HepG2 (cell line): Measurements from ENCODE around the gene GIPC1. TPM values are rescaled to one million over a fixed set of nuclear protein-coding genes. Genes with fewer than 3 reads are reported as not detected.

Experiments used
- ARNT ChIP-seq: fragments of 450-650 bp; IDR thresholded peaks from 2 replicates; pipeline ENCODE4 v1.6.1; 2017
- ARNTL ChIP-seq: sonication (generic); formaldehyde crosslinking; IDR thresholded peaks from 2 replicates; pipeline ENCODE4 v1.4.0; 2020; ENCODE audit warnings: mild to moderate bottlenecking, missing genetic modification reagents
- ATF1 ChIP-seq: IDR thresholded peaks from 2 replicates; pipeline ENCODE4 v1.6.1; 2016; ENCODE audit warnings: mild to moderate bottlenecking, control low read depth
- CEBPB ChIP-seq: IDR thresholded peaks from 2 replicates; pipeline ENCODE4 v1.6.1; 2011; ENCODE audit warnings: low read depth, low read length, improper control_type of control experiment, borderline replicate concordance
- CTCF ChIP-seq: sonication (generic); formaldehyde crosslinking; IDR thresholded peaks from 2 replicates; pipeline ENCODE4 v1.5.0; 2020; ENCODE audit warnings: mild to moderate bottlenecking, missing genetic modification reagents, moderate library complexity
- DRAP1 ChIP-seq: IDR thresholded peaks from 2 replicates; pipeline ENCODE4 v1.6.1; 2016; ENCODE audit warnings: missing genetic modification reagents, missing compliant biosample characterization
- ETV5 ChIP-seq: IDR thresholded peaks from 2 replicates; pipeline ENCODE4 v1.6.1; 2018; ENCODE audit warnings: missing biosample characterization, missing genetic modification reagents, inconsistent platforms, borderline replicate concordance
- NFRKB ChIP-seq: fragments of 450-650 bp; IDR thresholded peaks from 2 replicates; pipeline ENCODE4 v1.6.1; 2017
- PHB2 ChIP-seq: fragments of 450-650 bp; IDR thresholded peaks from 2 replicates; pipeline ENCODE4 v1.6.1; 2018; ENCODE audit not compliant: partially characterized antibody
- PRMT3 ChIP-seq: sonication (generic); formaldehyde crosslinking; IDR thresholded peaks from 2 replicates; pipeline ENCODE4 v1.8.1; 2022; ENCODE audit warnings: low read depth, mild to moderate bottlenecking, moderate library complexity, missing genetic modification reagents, borderline replicate concordance
- PRPF4 ChIP-seq: fragments of 200-400 bp; formaldehyde crosslinking; IDR thresholded peaks from 2 replicates; pipeline ENCODE4 v1.6.1; 2016; ENCODE audit warnings: low read length, low read depth; ENCODE audit not compliant: poor library complexity, severe bottlenecking
- RFX1 ChIP-seq: fragments of 450-650 bp; IDR thresholded peaks from 2 replicates; pipeline ENCODE4 v1.6.1; 2017
- SAP130 ChIP-seq: IDR thresholded peaks from 2 replicates; pipeline ENCODE4 v1.6.1; 2016; ENCODE audit warnings: low read depth
- SNRNP70 ChIP-seq: fragments of 200-400 bp; formaldehyde crosslinking; IDR thresholded peaks from 2 replicates; pipeline ENCODE4 v1.6.1; 2017; ENCODE audit warnings: mild to moderate bottlenecking, low read depth, low read length, moderate library complexity
- TBX2 ChIP-seq: sonication (generic); formaldehyde crosslinking; IDR thresholded peaks from 2 replicates; pipeline ENCODE4 v1.5.0; 2020; ENCODE audit warnings: missing genetic modification reagents, mild to moderate bottlenecking, borderline replicate concordance
- ZNF234 ChIP-seq: sonication (generic); formaldehyde crosslinking; conservative IDR thresholded peaks from 2 replicates; pipeline ENCODE4 v1.5.1; 2020; ENCODE audit warnings: mild to moderate bottlenecking, missing genetic modification reagents
- ZNF235 ChIP-seq: sonication (generic); formaldehyde crosslinking; IDR thresholded peaks from 2 replicates; pipeline ENCODE4 v1.8.1; 2023; ENCODE audit warnings: mild to moderate bottlenecking, missing genetic modification reagents, borderline replicate concordance
- ZNF441 ChIP-seq: sonication (generic); formaldehyde crosslinking; IDR thresholded peaks from 2 replicates; pipeline ENCODE4 v1.7.0; 2021; ENCODE audit warnings: missing genetic modification reagents, borderline replicate concordance
- ZNF460 ChIP-seq: sonication (generic); formaldehyde crosslinking; IDR thresholded peaks from 2 replicates; pipeline ENCODE4 v1.5.1; 2020; ENCODE audit warnings: missing genetic modification reagents, mild to moderate bottlenecking, borderline replicate concordance
- ZNF549 ChIP-seq: sonication (generic); formaldehyde crosslinking; IDR thresholded peaks from 2 replicates; pipeline ENCODE4 v1.5.0; 2020; ENCODE audit warnings: missing genetic modification reagents
- ZNF747 ChIP-seq: sonication (generic); formaldehyde crosslinking; IDR thresholded peaks from 2 replicates; pipeline ENCODE4 v1.8.1; 2023; ENCODE audit warnings: missing genetic modification reagents, mild to moderate bottlenecking, borderline replicate concordance
- ZNF772 ChIP-seq: sonication (generic); formaldehyde crosslinking; IDR thresholded peaks from 2 replicates; pipeline ENCODE4 v1.5.0; 2020; ENCODE audit warnings: mild to moderate bottlenecking, missing genetic modification reagents
- ZNF777 ChIP-seq: sonication (generic); formaldehyde crosslinking; IDR thresholded peaks from 2 replicates; pipeline ENCODE4 v1.4.0; 2020; ENCODE audit warnings: missing genetic modification reagents
- ZNF780A ChIP-seq: sonication (generic); formaldehyde crosslinking; IDR thresholded peaks from 2 replicates; pipeline ENCODE4 v1.8.0; 2022; ENCODE audit warnings: mild to moderate bottlenecking, missing genetic modification reagents, moderate library complexity
- ZSCAN29 ChIP-seq: sonication (generic); formaldehyde crosslinking; conservative IDR thresholded peaks from 2 replicates; pipeline ENCODE4 v1.4.0; 2020; ENCODE audit warnings: mild to moderate bottlenecking, missing genetic modification reagents
- polyA plus RNA-seq, 8 experiments: library from polyadenylated mRNA; depleted of rRNA in 3 of 8; stranded (reverse) in 7 of 8; unstranded in 1 of 8; fragments of >200 nt; fragmentation: Illumina TruSeq in 4 of 8; extraction: Trizol in 4 of 8; gene quantifications; 2 replicates each; pipeline versions ENCODE4 v1.2.1 to v1.2.3, GENCODE V29; 2011 to 2016; ENCODE audit warnings: low read depth in 4 of 8, missing spikeins in 1 of 8, mixed read lengths in 1 of 8; ENCODE audit not compliant: insufficient read depth in 1 of 8
- total RNA-seq, 5 experiments: library from RNA; depleted of rRNA; stranded (reverse); fragments of >200 nt; fragmentation: Illumina TruSeq; extraction: Trizol; gene quantifications; 2 replicates each; pipeline ENCODE4 v1.2.3, GENCODE V29; 2016; ENCODE audit warnings: low read depth in 1 of 5
- TF ChIP-seq, protein P1 (sequence below): sonication (generic); formaldehyde crosslinking; IDR thresholded peaks from 2 replicates; pipeline ENCODE4 v1.4.0; 2020; ENCODE audit warnings: mild to moderate bottlenecking, missing genetic modification reagents
- TF ChIP-seq, protein P2 (sequence below): fragments of 450-650 bp; IDR thresholded peaks from 2 replicates; pipeline ENCODE4 v1.6.1; 2017

The GIPC1 gene
- total and polyA plus RNA-seq, 2 of the 13 experiments (the other 11 are each of a cell fraction or from before 2014, with no cell fraction given): 27.1 to 48.1 TPM

DNA sequence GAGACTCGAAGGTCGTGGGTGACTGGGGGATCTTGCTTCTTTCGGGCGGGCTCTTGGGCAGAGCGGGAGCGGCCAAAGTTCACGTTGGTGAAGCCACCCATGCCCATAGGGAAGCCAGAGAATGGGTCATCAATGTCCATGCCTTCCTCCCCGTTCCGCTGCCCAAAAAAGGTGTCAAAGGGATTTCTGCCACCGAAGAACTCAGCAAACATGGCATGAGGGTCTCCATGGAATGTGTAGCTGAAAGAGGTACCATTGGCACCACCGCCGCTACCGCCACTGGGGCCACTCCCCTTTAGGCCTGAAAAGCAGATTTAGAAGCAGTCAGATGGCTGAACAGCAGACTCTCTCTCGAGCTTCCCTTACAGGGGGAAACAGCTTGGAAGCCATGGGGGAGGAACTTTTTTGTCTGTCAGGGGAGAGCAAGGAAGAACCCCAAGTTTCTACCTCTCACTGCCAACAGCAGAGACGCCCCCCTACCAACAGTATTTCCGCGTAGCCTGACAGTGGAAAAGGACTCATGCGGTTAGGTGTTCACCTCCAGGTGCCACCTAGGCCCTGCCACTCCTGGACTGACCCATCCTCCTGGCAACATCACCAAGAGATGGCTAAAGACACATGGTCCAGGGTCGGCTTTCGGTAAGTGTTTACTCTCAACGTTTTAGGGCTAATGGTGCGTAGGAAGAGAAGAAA, 21.0 kb upstream of the GIPC1 start (continued):
- TF ChIP-seq CTCF (CRISPR knock-in tag): no peak
- no peak for TF ChIP-seq SNRNP70
- no peak for TF ChIP-seq ZNF747 (CRISPR knock-in tag)
- TF ChIP-seq ZNF234 (CRISPR knock-in tag): no peak
- TF ChIP-seq RFX1: no peak
- no peak for TF ChIP-seq ZNF549 (CRISPR knock-in tag)
- no peak for TF ChIP-seq ZNF235 (CRISPR knock-in tag)
- TF ChIP-seq, protein P1, sequence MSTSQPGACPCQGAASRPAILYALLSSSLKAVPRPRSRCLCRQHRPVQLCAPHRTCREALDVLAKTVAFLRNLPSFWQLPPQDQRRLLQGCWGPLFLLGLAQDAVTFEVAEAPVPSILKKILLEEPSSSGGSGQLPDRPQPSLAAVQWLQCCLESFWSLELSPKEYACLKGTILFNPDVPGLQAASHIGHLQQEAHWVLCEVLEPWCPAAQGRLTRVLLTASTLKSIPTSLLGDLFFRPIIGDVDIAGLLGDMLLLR (CRISPR knock-in tag): no peak
- TF ChIP-seq PRPF4: no peak
- TF ChIP-seq ETV5 (CRISPR knock-in tag): no peak
- no peak for TF ChIP-seq PRMT3 (CRISPR knock-in tag)
- no peak for TF ChIP-seq ARNT
- TF ChIP-seq ZNF772 (CRISPR knock-in tag): 0 out of 2 replicates have a peak, but pooled peaks have one; percentile 40
- TF ChIP-seq ATF1 (CRISPR knock-in tag): no peak
- no peak for TF ChIP-seq ZNF777 (CRISPR knock-in tag)
- no peak for TF ChIP-seq NFRKB
- 0 out of 2 replicates have a peak, but pooled peaks have one; percentile 32 for TF ChIP-seq SAP130
- TF ChIP-seq PHB2: no peak
- TF ChIP-seq ARNTL: no peak
- no peak for TF ChIP-seq ZSCAN29 (CRISPR knock-in tag)
- no peak for TF ChIP-seq CEBPB
- 0 out of 2 replicates have a peak, but pooled peaks have one; percentile 19 for TF ChIP-seq DRAP1
- TF ChIP-seq ZNF460: no peak
- peak; percentile 22; the same call in 1 of the 2 replicates for TF ChIP-seq TBX2 (CRISPR knock-in tag)
- TF ChIP-seq ZNF441 (CRISPR knock-in tag): no peak
- TF ChIP-seq ZNF780A: no peak
- TF ChIP-seq, protein P2, sequence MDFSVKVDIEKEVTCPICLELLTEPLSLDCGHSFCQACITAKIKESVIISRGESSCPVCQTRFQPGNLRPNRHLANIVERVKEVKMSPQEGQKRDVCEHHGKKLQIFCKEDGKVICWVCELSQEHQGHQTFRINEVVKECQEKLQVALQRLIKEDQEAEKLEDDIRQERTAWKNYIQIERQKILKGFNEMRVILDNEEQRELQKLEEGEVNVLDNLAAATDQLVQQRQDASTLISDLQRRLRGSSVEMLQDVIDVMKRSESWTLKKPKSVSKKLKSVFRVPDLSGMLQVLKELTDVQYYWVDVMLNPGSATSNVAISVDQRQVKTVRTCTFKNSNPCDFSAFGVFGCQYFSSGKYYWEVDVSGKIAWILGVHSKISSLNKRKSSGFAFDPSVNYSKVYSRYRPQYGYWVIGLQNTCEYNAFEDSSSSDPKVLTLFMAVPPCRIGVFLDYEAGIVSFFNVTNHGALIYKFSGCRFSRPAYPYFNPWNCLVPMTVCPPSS: no peak
